ENCODE measurements around the gene ACOT4.
"Not testable (repeated sequence)": the region's sequence is repeated elsewhere in the genome, so short reads cannot be mapped to it uniquely, and the experiment has no call there.

Gene ACOT4

GRCh38 chr14:73633116-73634010 lies 41.7 kb downstream of the ACOT4 start:
- DNase-seq (ENCODE audit: low read depth in 2 of 2) = peak; percentile 23 to 25

DNA sequence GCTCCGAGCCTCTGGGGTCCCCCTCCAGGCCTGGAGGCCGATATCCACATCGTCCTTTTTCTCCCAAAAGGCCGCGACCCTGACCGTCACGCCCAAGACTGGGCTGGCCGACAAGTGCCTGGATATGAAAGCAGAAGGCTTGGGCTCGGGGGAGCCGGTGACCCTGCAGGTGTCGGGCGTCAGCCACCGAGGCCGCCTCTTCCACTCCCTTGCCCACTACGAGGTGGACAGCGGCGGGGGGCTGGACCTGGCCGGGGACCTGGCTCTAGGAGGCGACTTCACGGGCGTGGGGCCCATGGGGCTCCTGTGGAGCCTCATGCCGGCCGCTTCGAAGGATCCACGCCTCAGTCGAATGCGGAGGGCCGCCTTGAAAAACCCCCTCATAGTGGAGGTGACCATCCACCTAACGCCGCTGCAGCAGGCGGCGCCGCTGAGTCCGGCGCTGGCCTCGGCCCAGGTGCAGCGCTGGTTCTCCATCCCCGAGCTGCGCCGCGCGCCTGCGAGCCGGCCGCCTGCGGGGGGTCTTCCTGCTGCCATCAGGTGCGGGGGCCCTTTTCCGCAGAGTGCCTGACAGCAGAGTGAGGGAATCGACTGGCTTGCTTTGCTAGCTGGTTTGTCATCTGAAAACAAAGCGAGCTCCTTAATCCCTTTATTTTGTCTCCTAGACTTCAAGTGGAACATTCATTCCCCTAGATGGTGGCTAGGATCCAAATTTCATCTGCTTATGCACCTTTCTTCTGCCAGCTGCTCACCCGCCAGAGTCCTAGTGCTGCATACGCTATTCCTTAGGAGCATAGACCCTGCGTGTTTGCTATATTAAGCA lies 42.5 kb downstream of the ACOT4 start:
- DNase-seq (ENCODE audit: low read depth in 2 of 2) = no peak

DNA sequence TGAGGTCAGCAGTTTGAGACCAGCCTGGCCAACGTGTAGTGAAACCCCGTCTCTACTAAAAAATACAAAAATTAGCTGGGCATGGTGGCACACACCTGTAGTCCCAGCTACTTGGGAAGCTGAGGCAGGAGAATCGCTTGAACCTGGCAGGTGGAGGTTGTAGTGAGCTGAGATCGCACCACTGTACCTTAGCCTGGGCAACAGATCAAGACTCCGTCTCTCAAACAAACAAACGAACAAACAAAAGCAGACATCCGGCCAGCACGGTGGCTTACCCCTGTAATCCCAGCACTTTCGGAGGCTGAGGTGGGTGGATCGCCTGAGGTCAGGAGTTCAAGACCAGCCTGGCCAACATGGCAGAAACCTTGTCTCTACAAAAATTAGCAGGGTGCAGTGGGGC lies 44.7 kb downstream of the ACOT4 start:
- not testable (repeated sequence) for DNase-seq (ENCODE audit: low read depth in 2 of 2)

GRCh38 chr14:73637830-73638229 lies 46.2 kb downstream of the ACOT4 start:
- no peak for DNase-seq (ENCODE audit: low read depth in 2 of 2)

- no peak for DNase-seq (ENCODE audit: low read depth in 2 of 2)
Observed at GRCh38 chr14:73640796-73641365, 49.2 kb downstream of the ACOT4 start.

GRCh38 chr14:73644531-73645247 lies 53.0 kb downstream of the ACOT4 start, which contains the start of gene DNAL1:
Gene DNAL1, plus strand, starts transcription at chr14:73644986. Its CDS starts 54 bp downstream, at chr14:73645040.
- peak; percentile 80 to 85 for DNase-seq (ENCODE audit: low read depth in 2 of 2)

DNA sequence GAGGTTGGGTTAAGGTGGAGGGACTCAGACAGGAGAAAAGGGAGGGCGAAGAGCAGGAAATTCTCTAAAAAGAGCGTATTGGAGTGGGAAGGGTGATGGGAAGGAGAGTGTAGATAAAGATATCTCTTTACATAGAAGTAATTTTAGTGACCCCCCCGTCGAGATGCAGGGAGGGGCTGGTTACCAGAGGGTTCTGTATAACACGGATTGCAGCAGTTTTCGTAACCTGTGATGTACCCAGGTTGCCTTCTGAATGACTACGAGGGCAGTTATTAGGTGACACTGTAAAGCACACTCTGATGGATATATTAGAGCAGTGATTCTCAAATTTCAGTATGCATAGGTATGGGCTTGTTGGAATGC lies 53.6 kb downstream of the ACOT4 start:
- no peak for DNase-seq (ENCODE audit: low read depth in 2 of 2)
